Nephron progenitor cell (in vitro differentiated cells): ENCODE results near the gene RAB23.

Experiments used
- DNase-seq: peaks from one replicate; pipeline ENCODE4 v3.0.0; 2021
- H3K27ac Mint-ChIP-seq: 2 replicates; pipeline ENCODE4 v1.8.0; 2021; ENCODE audit warnings: mild to moderate bottlenecking, moderate library complexity, mixed read lengths
- H3K27me3 Mint-ChIP-seq: 2 replicates; pipeline ENCODE4 v1.8.0; 2021; ENCODE audit warnings: mild to moderate bottlenecking, low read depth, mixed read lengths; ENCODE audit not compliant: poor library complexity
- H3K36me3 Mint-ChIP-seq: 2 replicates; pipeline ENCODE4 v1.8.0; 2021; ENCODE audit warnings: low read depth, mixed read lengths
- H3K4me1 Mint-ChIP-seq: 2 replicates; pipeline ENCODE4 v1.8.0; 2021; ENCODE audit warnings: mixed read lengths
- H3K4me3 Mint-ChIP-seq: 2 replicates; pipeline ENCODE4 v1.8.0; 2021; ENCODE audit warnings: mild to moderate bottlenecking, moderate library complexity, mixed read lengths
- H3K9me3 Mint-ChIP-seq: 2 replicates; pipeline ENCODE4 v1.8.0; 2021; ENCODE audit warnings: mild to moderate bottlenecking, moderate library complexity, mixed read lengths
- CTCF ChIP-seq: fragments of 200-600 bp; sonication (generic); IDR thresholded peaks from 2 replicates; pipeline ENCODE4 v1.5.0; 2021; ENCODE audit warnings: antibody characterized with exemption

RAB23 gene

GRCh38 chr6:57262901-57263694, 41.0 kb upstream of the RAB23 start:
- H3K27ac Mint-ChIP-seq = no peak overlapping the region
- no peak for DNase-seq
- no peaks in the 10 kb centered on the region for H3K9me3 Mint-ChIP-seq
- TF ChIP-seq CTCF = no peak
- no peak overlapping the region for H3K4me3 Mint-ChIP-seq
- peaks cover 4% of the 10 kb centered on the region for H3K27me3 Mint-ChIP-seq
- no peaks in the 10 kb centered on the region for H3K4me1 Mint-ChIP-seq
- no peaks in the 10 kb centered on the region for H3K36me3 Mint-ChIP-seq

- H3K4me1 Mint-ChIP-seq = no peaks in the 10 kb centered on the region
- H3K9me3 Mint-ChIP-seq = no peaks in the 10 kb centered on the region
- peaks cover 8% of the 10 kb centered on the region for H3K27me3 Mint-ChIP-seq
- no peak overlapping the region for H3K27ac Mint-ChIP-seq
- TF ChIP-seq CTCF = no peak
- no peak overlapping the region for H3K4me3 Mint-ChIP-seq
- H3K36me3 Mint-ChIP-seq = no peaks in the 10 kb centered on the region
- no peak for DNase-seq
Observed at GRCh38 chr6:57262488-57262887, 40.4 kb upstream of the RAB23 start.

GRCh38 chr6:57261926-57262325, 39.8 kb upstream of the RAB23 start:
- no peak for DNase-seq
- no peaks in the 10 kb centered on the region for H3K36me3 Mint-ChIP-seq
- no peak for TF ChIP-seq CTCF
- H3K27ac Mint-ChIP-seq = no peak overlapping the region
- no peak overlapping the region for H3K4me3 Mint-ChIP-seq
- no peaks in the 10 kb centered on the region for H3K9me3 Mint-ChIP-seq
- peaks cover 8% of the 10 kb centered on the region for H3K27me3 Mint-ChIP-seq
- no peaks in the 10 kb centered on the region for H3K4me1 Mint-ChIP-seq

GRCh38 chr6:57259064-57259463, 37.0 kb upstream of the RAB23 start:
- Mint-ChIP-seq H3K4me3 (no peak overlapping the region), H3K4me1 (peaks cover 4% of the 10 kb centered on the region), H3K27ac (no peak overlapping the region), H3K9me3 (no peaks in the 10 kb centered on the region), H3K27me3 (peaks cover 8% of the 10 kb centered on the region), H3K36me3 (no peaks in the 10 kb centered on the region)
- DNase-seq = no peak
- no peak for TF ChIP-seq CTCF

GRCh38 chr6:57257911-57258541, 35.9 kb upstream of the RAB23 start:
- peaks cover 8% of the 10 kb centered on the region for H3K27me3 Mint-ChIP-seq
- no peak overlapping the region for H3K4me3 Mint-ChIP-seq
- H3K9me3 Mint-ChIP-seq = no peaks in the 10 kb centered on the region
- no peaks in the 10 kb centered on the region for H3K36me3 Mint-ChIP-seq
- peaks cover 13% of the 10 kb centered on the region for H3K4me1 Mint-ChIP-seq
- H3K27ac Mint-ChIP-seq = no peak overlapping the region
- no peak for TF ChIP-seq CTCF
- DNase-seq = no peak

- DNase-seq = no peak
- H3K4me3 Mint-ChIP-seq = no peak overlapping the region
- peaks cover 8% of the 10 kb centered on the region for H3K27me3 Mint-ChIP-seq
- H3K27ac Mint-ChIP-seq = no peak overlapping the region
- peaks cover 18% of the 10 kb centered on the region for H3K4me1 Mint-ChIP-seq
- H3K36me3 Mint-ChIP-seq = no peaks in the 10 kb centered on the region
- H3K9me3 Mint-ChIP-seq = no peaks in the 10 kb centered on the region
- TF ChIP-seq CTCF = no peak
Observed at GRCh38 chr6:57256541-57256940, 34.4 kb upstream of the RAB23 start.
